Stimulated activated CD8-positive, alpha-beta memory T cell treated with anti-CD3 and anti-CD28 coated beads, Interleukin-4, amount 100 ng/mL, for 24 hours (primary cell): ENCODE results near the gene DRAP1.
"Not testable (repeated sequence)": the region's sequence is repeated elsewhere in the genome, so short reads cannot be mapped to it uniquely, and the experiment has no call there.

Experiments
- DNase-seq: peaks from one replicate; pipeline ENCODE4 v3.0.0-alpha.2; 2020; ENCODE audit warnings: low read depth

DRAP1 gene

GRCh38 chr11:65931773-65932557 is 12.7 kb downstream of the DRAP1 start:
- DNase-seq: no peak

GRCh38 chr11:65932558-65932919 is 13.3 kb downstream of the DRAP1 start:
- no peak for DNase-seq

- DNase-seq: no peak
Observed at GRCh38 chr11:65934014-65934413, 14.8 kb downstream of the DRAP1 start.

GRCh38 chr11:65937766-65938165 is 18.5 kb downstream of the DRAP1 start:
- no peak for DNase-seq

- no peak for DNase-seq
Observed at GRCh38 chr11:65941720-65942310, 22.6 kb downstream of the DRAP1 start.

GRCh38 chr11:65942531-65942930 is 23.3 kb downstream of the DRAP1 start:
- DNase-seq: no peak

GRCh38 chr11:65944191-65944590 is 25.0 kb downstream of the DRAP1 start:
- DNase-seq: no peak

- no peak for DNase-seq
Observed at GRCh38 chr11:65944767-65945166, 25.5 kb downstream of the DRAP1 start.

- DNase-seq: no peak
Observed at GRCh38 chr11:65945430-65945911, 26.2 kb downstream of the DRAP1 start, which contains the start of gene TSGA10IP. Gene TSGA10IP, plus strand, starts transcription at chr11:65945480. Its CDS starts 196 bp downstream, at chr11:65945676.

GRCh38 chr11:65945941-65946558 is 26.8 kb downstream of the DRAP1 start:
- DNase-seq: no peak

GRCh38 chr11:65946655-65947054 is 27.4 kb downstream of the DRAP1 start:
- no peak for DNase-seq

GRCh38 chr11:65947133-65947532 is 27.9 kb downstream of the DRAP1 start:
- no peak for DNase-seq

- DNase-seq: no peak
Observed at GRCh38 chr11:65947603-65948125, 28.4 kb downstream of the DRAP1 start.

- not testable (repeated sequence) for DNase-seq
Observed at GRCh38 chr11:65950711-65951110, 31.5 kb downstream of the DRAP1 start.

GRCh38 chr11:65951641-65952040 is 32.4 kb downstream of the DRAP1 start:
- not testable (repeated sequence) for DNase-seq

- no peak for DNase-seq
Observed at GRCh38 chr11:65952052-65952521, 32.9 kb downstream of the DRAP1 start.

GRCh38 chr11:65953471-65953870 is 34.2 kb downstream of the DRAP1 start:
- no peak for DNase-seq

- no peak for DNase-seq
Observed at GRCh38 chr11:65954771-65955170, 35.5 kb downstream of the DRAP1 start.

- DNase-seq: no peak
Observed at GRCh38 chr11:65958291-65958690, 39.1 kb downstream of the DRAP1 start.

- DNase-seq: no peak
Observed at GRCh38 chr11:65958774-65959420, 39.7 kb downstream of the DRAP1 start.

- DNase-seq: no peak
Observed at GRCh38 chr11:65960824-65961266, 41.6 kb downstream of the DRAP1 start.
